H9 (cell line): ENCODE results near the gene CTDNEP1. TPM values are rescaled to one million over a fixed set of nuclear protein-coding genes. Genes with fewer than 3 reads are reported as not detected.
A peak's percentile ranks its signal among the peaks of the same experiment; 100 is the strongest.

Source experiments
- DNase-seq: peaks from one replicate; pipeline ENCODE4 v3.0.0-alpha.2; 2017
- H2AFZ ChIP-seq: one replicate; pipeline ENCODE4 v1.6.1; 2013; ENCODE audit warnings: mild to moderate bottlenecking, low read length, control low read depth, moderate library complexity
- H2AK5ac ChIP-seq: 2 replicates; pipeline ENCODE4 v1.6.1; 2013; ENCODE audit warnings: low read length, control low read depth, mixed read lengths; ENCODE audit not compliant: insufficient read length
- H2BK120ac ChIP-seq: one replicate; pipeline ENCODE4 v1.6.1; 2013; ENCODE audit warnings: low read depth, mild to moderate bottlenecking, low read length, control low read depth, inconsistent platforms; ENCODE audit not compliant: poor library complexity, severe bottlenecking
- H2BK12ac ChIP-seq: 2 replicates; pipeline ENCODE4 v1.6.1; 2013; ENCODE audit warnings: low read length, control low read depth, mixed read lengths, low read depth; ENCODE audit not compliant: insufficient read length
- H2BK15ac ChIP-seq: 2 replicates; pipeline ENCODE4 v1.6.1; 2013; ENCODE audit warnings: low read depth, low read length, control low read depth
- H2BK20ac ChIP-seq: one replicate; pipeline ENCODE4 v1.6.1; 2013; ENCODE audit warnings: low read depth, mild to moderate bottlenecking, low read length, control low read depth, inconsistent platforms; ENCODE audit not compliant: poor library complexity, severe bottlenecking
- H2BK5ac ChIP-seq: 2 replicates; pipeline ENCODE4 v1.6.1; 2013; ENCODE audit warnings: low read length, control low read depth, mixed read lengths; ENCODE audit not compliant: insufficient read length
- H3K14ac ChIP-seq: 2 replicates; pipeline ENCODE4 v1.6.1; 2013; ENCODE audit warnings: low read length, control low read depth; ENCODE audit not compliant: insufficient read depth
- H3K18ac ChIP-seq: 2 replicates; pipeline ENCODE4 v1.6.1; 2013; ENCODE audit warnings: low read depth, mild to moderate bottlenecking, mixed read lengths, low read length, control low read depth; ENCODE audit not compliant: insufficient read length
- H3K23ac ChIP-seq: 2 replicates; pipeline ENCODE4 v1.6.1; 2013; ENCODE audit warnings: low read length, control low read depth, mixed read lengths, low read depth; ENCODE audit not compliant: insufficient read length
- H3K23me2 ChIP-seq: 2 replicates; pipeline ENCODE4 v1.6.1; 2013; ENCODE audit warnings: low read depth, mild to moderate bottlenecking, mixed read lengths, low read length, control low read depth; ENCODE audit not compliant: insufficient read length, poor library complexity, severe bottlenecking
- H3K27ac ChIP-seq: 2 replicates; pipeline ENCODE4 v1.5.1; 2013; ENCODE audit warnings: low read length, control low read depth, mixed read lengths, low read depth; ENCODE audit not compliant: insufficient read length
- H3K27me3 ChIP-seq: 2 replicates; pipeline ENCODE4 v1.6.1; 2013; ENCODE audit warnings: low read length, control low read depth, inconsistent platforms; ENCODE audit not compliant: insufficient read depth
- H3K4ac ChIP-seq: 2 replicates; pipeline ENCODE4 v1.6.1; 2013; ENCODE audit warnings: low read depth, mild to moderate bottlenecking, control low read depth, inconsistent platforms, low read length, moderate library complexity
- H3K4me1 ChIP-seq: 2 replicates; pipeline ENCODE4 v1.6.1; 2013; ENCODE audit warnings: low read length, control low read depth, inconsistent platforms; ENCODE audit not compliant: insufficient read depth
- H3K4me2 ChIP-seq: 2 replicates; pipeline ENCODE4 v1.6.1; 2013; ENCODE audit warnings: low read length, control low read depth, mixed read lengths; ENCODE audit not compliant: insufficient read length, insufficient read depth
- H3K56ac ChIP-seq: 2 replicates; pipeline ENCODE4 v1.6.1; 2013; ENCODE audit warnings: low read depth, mild to moderate bottlenecking, mixed read lengths, low read length, control low read depth; ENCODE audit not compliant: insufficient read length
- H3K79me1 ChIP-seq: 2 replicates; pipeline ENCODE4 v1.6.1; 2013; ENCODE audit warnings: low read depth, mild to moderate bottlenecking, moderate library complexity, low read length, control low read depth, inconsistent platforms; ENCODE audit not compliant: insufficient read depth, poor library complexity, severe bottlenecking
- H3K79me2 ChIP-seq: 2 replicates; pipeline ENCODE4 v1.6.1; 2013; ENCODE audit warnings: low read length, control low read depth, inconsistent platforms; ENCODE audit not compliant: insufficient read depth
- H3K9ac ChIP-seq: 2 replicates; pipeline ENCODE4 v1.6.1; 2013; ENCODE audit warnings: low read length, control low read depth, mixed read lengths; ENCODE audit not compliant: insufficient read length; ENCODE audit errors: extremely low read depth
- H3K9me3 ChIP-seq: one replicate; pipeline ENCODE4 v1.6.1; 2013; ENCODE audit warnings: low read depth, low read length, inconsistent platforms; ENCODE audit not compliant: control insufficient read depth
- H3T11ph ChIP-seq: one replicate; pipeline ENCODE4 v1.6.1; 2013; ENCODE audit warnings: mild to moderate bottlenecking, low read length, control low read depth, inconsistent platforms
- H4K20me1 ChIP-seq: one replicate; pipeline ENCODE4 v1.6.1; 2013; ENCODE audit not compliant: control insufficient read depth, insufficient read length, insufficient read depth
- H4K5ac ChIP-seq: 2 replicates; pipeline ENCODE4 v1.6.1; 2013; ENCODE audit warnings: low read depth, mild to moderate bottlenecking, mixed read lengths, low read length, control low read depth; ENCODE audit not compliant: insufficient read length
- H4K8ac ChIP-seq: replicated peaks from 2 replicates; pipeline ENCODE4 v1.6.1; 2013; ENCODE audit warnings: low read length, control low read depth, mixed read lengths, low read depth; ENCODE audit not compliant: insufficient read length
- H4K91ac ChIP-seq: 2 replicates; pipeline ENCODE4 v1.6.1; 2013; ENCODE audit warnings: low read depth, mild to moderate bottlenecking, moderate library complexity, mixed read lengths, low read length, control low read depth; ENCODE audit not compliant: insufficient read length
- H3K27ac Mint-ChIP-seq, 3 experiments: 2 replicates in 2 of 3; 3 replicates in 1 of 3; pipeline ENCODE4 v1.8.0; 2020 to 2021; ENCODE audit warnings: mixed read lengths in 3 of 3, mild to moderate bottlenecking in 1 of 3, moderate library complexity in 1 of 3
- H3K27me3 Mint-ChIP-seq: 2 replicates; pipeline ENCODE4 v1.8.0; 2021; ENCODE audit warnings: low read depth, mild to moderate bottlenecking, moderate library complexity, mixed read lengths
- H3K36me3 Mint-ChIP-seq, 3 experiments: 2 replicates in 2 of 3; 3 replicates in 1 of 3; pipeline ENCODE4 v1.8.0; 2020 to 2021; ENCODE audit warnings: low read depth in 3 of 3, mixed read lengths in 3 of 3; ENCODE audit not compliant: insufficient read depth in 1 of 3
- H3K4me1 Mint-ChIP-seq, 2 experiments: 2 replicates each; pipeline ENCODE4 v1.8.0; 2020; ENCODE audit warnings: mixed read lengths in 2 of 2
- H3K4me3 Mint-ChIP-seq, 2 experiments: 2 replicates in 1 of 2; 3 replicates in 1 of 2; pipeline ENCODE4 v1.8.0; 2020 to 2021; ENCODE audit warnings: mild to moderate bottlenecking in 2 of 2, mixed read lengths in 2 of 2, moderate library complexity in 1 of 2
- H3K9me3 Mint-ChIP-seq, 2 experiments: 2 replicates in 1 of 2; 3 replicates in 1 of 2; pipeline ENCODE4 v1.8.0; 2020; ENCODE audit warnings: mild to moderate bottlenecking in 2 of 2, mixed read lengths in 2 of 2, moderate library complexity in 1 of 2
- CTCF ChIP-seq: fragments of 200-600 bp; sonication (generic); conservative IDR thresholded peaks from 3 replicates; pipeline ENCODE4 v1.8.0; 2021; ENCODE audit warnings: antibody characterized with exemption, mild to moderate bottlenecking
- WGBS: extraction: QIAGEN DNeasy Blood & Tissue Kit; methylation state at CpG from one replicate; pipeline ENCODE4 v1.1.7; 2013; ENCODE audit warnings: missing lambda C conversion rate, low lambda C conversion rate, mixed read lengths; ENCODE audit not compliant: insufficient read length; ENCODE audit errors: extremely low coverage; 5-methylcytosine and 5-hydroxymethylcytosine counted together
- total RNA-seq: library from RNA; stranded (reverse); gene quantifications from 2 replicates; pipeline ENCODE4 v1.2.1, GENCODE V29; 2021

The CTDNEP1 gene
- total RNA-seq, 1 experiment from 2014 or later, result 134 TPM

GRCh38 chr17:7222972-7223292 is 28.6 kb downstream of the CTDNEP1 start:
- Histone ChIP-seq H3K4me1 (no peaks in the 10 kb centered on the region), H2BK5ac (no peak overlapping the region), H4K8ac (no peak overlapping the region)

More at GRCh38 chr17:7222972-7223292, 28.6 kb downstream of the CTDNEP1 start:
- H3K56ac ChIP-seq, result no peak overlapping the region
- no peaks in the 10 kb centered on the region for H4K20me1 ChIP-seq
- no peak overlapping the region for H3K9ac ChIP-seq
- H3K27ac ChIP-seq, result no peak overlapping the region
- H3K27me3 ChIP-seq, result no peaks in the 10 kb centered on the region
- peak; percentile 30 for DNase-seq
- peaks cover 1% of the 10 kb centered on the region; the same call in 1 of the 2 replicates for H3K27me3 Mint-ChIP-seq
- H2BK12ac ChIP-seq, result no peak overlapping the region
- H3K9me3 Mint-ChIP-seq, result no peaks in the 10 kb centered on the region; a peak in 1 of 5 replicates
- no peak overlapping the region for H2AFZ ChIP-seq
- no peak overlapping the region for H3T11ph ChIP-seq
- H3K23ac ChIP-seq, result no peak overlapping the region
- H3K9me3 ChIP-seq, result no peaks in the 10 kb centered on the region
- no peak overlapping the region for H3K4ac ChIP-seq
- H4K5ac ChIP-seq, result no peak overlapping the region
- no peak overlapping the region for H3K18ac ChIP-seq
- no CpG with 5 or more reads among the region's 7 CpGs for WGBS
- H3K79me1 ChIP-seq, result no peaks in the 10 kb centered on the region
- no peak overlapping the region for H2BK120ac ChIP-seq
- H2AK5ac ChIP-seq, result no peak overlapping the region
- H3K23me2 ChIP-seq, result peaks cover 5% of the 10 kb centered on the region
- no peak for TF ChIP-seq CTCF
- no peak overlapping the region for H3K4me2 ChIP-seq
- H2BK15ac ChIP-seq, result no peak overlapping the region
- no peak overlapping the region for H3K14ac ChIP-seq
- no peak overlapping the region for H3K4me3 Mint-ChIP-seq
- no peak overlapping the region for H2BK20ac ChIP-seq
- H4K91ac ChIP-seq, result no peak overlapping the region
- peaks cover 29 to 30% of the 10 kb centered on the region in 2 experiments for H3K4me1 Mint-ChIP-seq
- H3K79me2 ChIP-seq, result no peaks in the 10 kb centered on the region
- peaks cover 21 to 67% (median 57%) of the 10 kb centered on the region in 3 experiments; a peak in 6 of 7 replicates for H3K36me3 Mint-ChIP-seq
- H3K27ac Mint-ChIP-seq, result no peak overlapping the region
